ENCODE measurements around the gene VASH1.
A peak's percentile ranks its signal among the peaks of the same experiment; 100 is the strongest.

- TF ChIP-seq CTCF (IDR thresholded peaks at IDR 0.05), result peak; percentile 70 to 82 (median 74)
- no peak for TF ChIP-seq EP300 (IDR thresholded peaks at IDR 0.05)
- no peak for TF ChIP-seq POLR2A (IDR thresholded peaks at IDR 0.05; ENCODE audit: low read depth)
- TF ChIP-seq POLR2AphosphoS5 (IDR thresholded peaks at IDR 0.05), result peak; percentile 21 to 47
Measured at GRCh38 chr14:76784881-76785280, 23.6 kb downstream of the VASH1 start.

All from esophagus muscularis mucosa (tissue), 4 donors.